Measurements from ENCODE around the gene KCNH2.

KCNH2 gene

GRCh38 chr7:150903606-150904005 is 74.5 kb downstream of the KCNH2 start:
- no peak for DNase-seq

GRCh38 chr7:150902078-150903033 is 75.8 kb downstream of the KCNH2 start:
- DNase-seq, result no peak

DNA sequence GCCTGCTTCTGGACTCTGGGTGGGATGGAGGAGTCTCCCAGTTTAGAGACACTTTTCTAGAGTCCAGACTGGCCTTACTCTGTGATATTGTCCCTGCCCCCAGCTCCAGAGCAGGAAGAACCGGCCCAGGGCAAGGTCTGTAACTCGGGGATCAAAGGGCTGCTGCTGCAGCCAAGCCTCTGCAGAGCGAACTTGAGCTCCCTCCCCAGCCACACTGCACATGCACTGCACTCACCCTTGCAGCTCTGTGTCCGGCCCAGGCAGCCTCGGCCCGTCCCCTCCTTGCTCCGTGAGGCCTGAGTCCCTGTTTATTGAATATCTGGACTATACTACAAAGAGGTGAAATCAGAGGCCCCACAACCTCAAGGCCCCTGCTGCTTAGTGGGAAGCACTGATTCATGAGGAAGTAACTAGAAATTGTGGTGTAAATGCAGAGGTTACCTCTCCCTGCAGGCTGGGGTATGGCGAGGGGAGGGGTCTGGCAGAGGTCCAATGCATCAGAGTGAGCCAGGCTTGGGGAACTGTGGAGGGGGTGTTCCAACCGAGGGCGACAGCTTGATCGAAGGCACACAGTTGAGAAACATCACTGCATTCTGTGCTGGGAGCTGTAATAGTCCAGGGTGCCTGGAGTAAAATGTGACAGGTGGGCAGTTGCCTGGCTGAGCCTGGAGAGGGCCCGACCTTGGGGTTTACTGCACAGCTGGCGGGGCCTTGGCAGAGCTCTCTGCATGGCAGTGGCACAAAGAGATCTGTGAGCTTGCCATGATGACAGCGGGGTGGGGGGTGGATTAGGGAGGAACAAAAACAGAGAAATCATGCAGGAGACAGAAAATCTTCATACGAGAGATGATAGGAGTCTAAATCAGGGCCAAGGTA is 76.7 kb downstream of the KCNH2 start:
- no peak for DNase-seq

GRCh38 chr7:150900675-150901074 is 77.4 kb downstream of the KCNH2 start:
- DNase-seq, result no peak

DNA sequence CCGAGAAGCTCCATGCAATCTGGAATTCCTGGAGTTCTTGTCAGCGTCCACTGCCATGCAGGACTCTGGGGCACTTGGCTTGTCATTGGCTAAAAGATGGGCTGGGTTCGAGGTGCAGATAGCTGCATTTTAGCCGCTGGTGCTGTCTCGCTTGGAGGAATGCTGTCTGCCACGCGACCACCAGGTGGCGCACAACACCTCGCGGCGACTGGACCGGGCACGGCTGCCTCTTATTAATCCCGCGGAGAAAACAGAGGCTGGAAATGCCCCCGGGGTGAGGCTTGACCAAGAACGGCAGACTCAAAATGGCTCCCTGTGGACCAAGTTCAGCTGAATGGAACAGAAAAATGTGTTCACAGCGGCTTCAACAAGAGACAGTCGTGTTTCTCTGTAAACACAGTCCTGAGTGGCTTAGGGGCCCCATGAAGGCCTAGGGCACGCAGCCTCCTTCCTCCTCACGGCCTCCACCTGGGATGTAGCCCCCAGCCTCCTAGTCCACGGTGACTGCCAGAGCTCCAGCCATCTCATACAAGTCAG is 79.6 kb downstream of the KCNH2 start:
- DNase-seq, result peak; percentile 46

GRCh38 chr7:150897502-150898474 is 80.3 kb downstream of the KCNH2 start:
- DNase-seq, result no peak

DNA sequence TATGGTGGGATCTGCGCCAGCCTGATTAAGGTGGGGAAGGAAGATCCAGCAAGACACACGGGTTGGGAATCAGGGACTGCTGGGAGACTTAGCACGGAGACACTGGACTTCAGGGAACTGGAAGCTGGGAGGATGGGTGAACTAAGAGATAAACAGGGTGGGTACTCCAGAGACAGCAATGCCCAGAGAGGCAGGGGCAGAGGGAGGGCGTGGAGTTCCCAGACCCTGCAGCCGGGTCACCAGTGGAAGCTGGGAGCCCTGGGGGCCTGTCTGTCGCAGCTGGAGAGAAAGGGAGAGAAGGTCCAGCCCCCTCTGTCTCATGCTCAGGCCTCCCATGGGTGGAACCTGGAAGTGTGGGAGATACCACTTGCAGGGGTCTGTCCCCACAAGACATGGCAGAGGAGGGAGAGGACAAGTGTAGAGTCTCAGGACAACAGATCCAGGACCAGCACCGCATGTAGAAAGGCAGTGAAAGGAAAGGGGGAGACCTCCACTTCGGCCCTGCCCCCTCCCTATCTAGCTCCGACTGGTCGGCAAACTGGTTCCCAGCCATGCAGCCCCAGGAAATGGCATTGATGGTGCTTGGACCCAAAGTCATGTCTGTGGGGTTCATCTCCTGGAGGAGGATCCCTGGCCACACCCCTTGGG is 81.4 kb downstream of the KCNH2 start:
- DNase-seq, result no peak

DNA sequence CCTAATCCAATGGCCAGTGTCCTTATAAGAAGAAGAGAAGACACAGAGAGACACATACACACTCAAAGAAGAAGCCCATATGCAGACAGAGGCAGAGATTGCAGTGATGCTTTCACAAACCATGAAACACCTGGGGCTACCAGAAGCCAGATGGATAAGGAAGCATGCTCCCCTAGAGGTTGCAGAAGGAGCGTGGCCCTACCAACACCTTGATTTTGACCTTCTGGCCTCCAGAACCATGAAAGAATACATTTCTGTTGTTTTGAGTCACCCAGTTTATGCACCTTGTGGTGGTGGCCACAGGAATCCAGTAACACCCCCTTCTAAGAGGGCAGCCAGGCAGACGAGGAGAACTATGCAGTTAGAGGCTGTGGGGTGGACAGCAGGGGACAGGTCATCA is 82.3 kb downstream of the KCNH2 start:
- DNase-seq, result no peak
